MM.1S (cell line): Measurements from ENCODE around the gene ZCCHC7.

ENCODE experiments used
- DNase-seq: peaks from one replicate; pipeline ENCODE4 v3.0.0-alpha.2; 2015
- H2AFZ ChIP-seq: fragments of 300-600 bp; sonication (generic); 2 replicates; pipeline ENCODE4 v1.6.0; 2016; ENCODE audit warnings: antibody characterized with exemption, low read length
- H3F3A ChIP-seq: fragments of 300-600 bp; sonication (generic); 2 replicates; pipeline ENCODE4 v1.6.1; 2016; ENCODE audit warnings: mild to moderate bottlenecking, antibody characterized with exemption, low read length, moderate library complexity, mixed read lengths; ENCODE audit not compliant: insufficient read depth
- H3K27ac ChIP-seq: fragments of 300-600 bp; sonication (generic); 2 replicates; pipeline ENCODE4 v1.5.1; 2016; ENCODE audit warnings: mild to moderate bottlenecking, low read length
- H3K27me3 ChIP-seq: fragments of 300-600 bp; sonication (generic); replicated peaks from 2 replicates; pipeline ENCODE4 v1.6.0; 2016; ENCODE audit warnings: low read length; ENCODE audit not compliant: insufficient read depth
- H3K36me3 ChIP-seq: fragments of 300-600 bp; sonication (generic); replicated peaks from 2 replicates; pipeline ENCODE4 v1.6.1; 2016; ENCODE audit warnings: mild to moderate bottlenecking, low read length, mixed read lengths; ENCODE audit not compliant: insufficient read depth
- H3K4me1 ChIP-seq: fragments of 300-600 bp; sonication (generic); 2 replicates; pipeline ENCODE4 v1.6.1; 2016; ENCODE audit warnings: low read length, mixed read lengths
- H3K4me2 ChIP-seq: fragments of 300-600 bp; sonication (generic); 2 replicates; pipeline ENCODE4 v1.6.0; 2016; ENCODE audit warnings: low read depth, low read length
- H3K4me3 ChIP-seq: fragments of 300-600 bp; sonication (generic); 2 replicates; pipeline ENCODE4 v1.5.1; 2016; ENCODE audit warnings: low read length, mixed read lengths
- H3K79me2 ChIP-seq: fragments of 300-600 bp; sonication (generic); 2 replicates; pipeline ENCODE4 v1.6.1; 2016; ENCODE audit warnings: mixed run types, low read length, mixed read lengths
- H3K9ac ChIP-seq: fragments of 300-600 bp; sonication (generic); 2 replicates; pipeline ENCODE4 v1.6.1; 2016; ENCODE audit warnings: low read length, mixed read lengths
- H3K9me2 ChIP-seq: fragments of 300-600 bp; sonication (generic); replicated peaks from 2 replicates; pipeline ENCODE4 v1.6.1; 2016; ENCODE audit warnings: mild to moderate bottlenecking, low read length, mixed read lengths; ENCODE audit not compliant: insufficient read depth
- H3K9me3 ChIP-seq: fragments of 300-600 bp; sonication (generic); replicated peaks from 2 replicates; pipeline ENCODE4 v1.6.1; 2016; ENCODE audit warnings: mild to moderate bottlenecking, low read length, mixed read lengths; ENCODE audit not compliant: insufficient read depth
- H4K20me1 ChIP-seq: fragments of 300-600 bp; sonication (generic); 2 replicates; pipeline ENCODE4 v1.6.1; 2016; ENCODE audit warnings: mild to moderate bottlenecking, low read length, moderate library complexity, mixed read lengths; ENCODE audit not compliant: insufficient read depth
- EZH2 ChIP-seq: fragments of 300-600 bp; sonication (generic); optimal IDR thresholded peaks from 2 replicates; pipeline ENCODE3; 2017; ENCODE audit warnings: low read depth, mild to moderate bottlenecking, antibody characterized with exemption, low read length, mixed read lengths
- EZH2phosphoT487 ChIP-seq: fragments of 300-600 bp; sonication (generic); IDR thresholded peaks from 2 replicates; pipeline ENCODE4 v1.6.1; 2018; ENCODE audit warnings: antibody characterized with exemption, low read length
- TF ChIP-seq, protein P1 (sequence below): fragments of 300-600 bp; sonication (generic); IDR thresholded peaks from 2 replicates; pipeline ENCODE4 v1.5.1; 2016; ENCODE audit warnings: antibody characterized with exemption, low read length, mixed read lengths

ZCCHC7 gene

DNA sequence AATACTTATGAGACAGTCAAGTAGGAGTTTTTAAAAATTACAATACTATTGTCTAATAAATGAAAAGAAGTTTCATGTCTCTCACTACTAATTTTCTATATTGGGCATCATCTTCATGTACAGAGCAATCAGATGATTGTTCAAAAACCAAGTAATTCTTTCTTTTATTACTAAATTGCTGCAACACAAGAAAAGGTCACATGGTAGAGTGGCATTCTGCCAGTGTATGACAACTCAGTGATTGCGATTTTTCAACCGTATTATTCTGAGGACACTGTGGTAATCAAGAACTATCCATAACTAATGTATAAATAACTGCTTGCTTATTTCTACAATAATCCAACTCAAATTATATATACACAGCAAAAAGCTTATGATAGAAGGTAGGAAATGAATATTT is 205.4 kb downstream of the ZCCHC7 start:
- no peaks in the 10 kb centered on the region for H3K36me3 ChIP-seq
- TF ChIP-seq EZH2phosphoT487, result no peak
- TF ChIP-seq EZH2, result no peak
- H3K9ac ChIP-seq, result no peak overlapping the region
- no peaks in the 10 kb centered on the region for H3K4me1 ChIP-seq
- DNase-seq, result no peak
- no peak overlapping the region for H2AFZ ChIP-seq
- no peaks in the 10 kb centered on the region for H4K20me1 ChIP-seq
- no peaks in the 10 kb centered on the region for H3F3A ChIP-seq
- H3K4me2 ChIP-seq, result no peak overlapping the region
- no peaks in the 10 kb centered on the region for H3K9me3 ChIP-seq
- H3K79me2 ChIP-seq, result no peaks in the 10 kb centered on the region
- no peak overlapping the region for H3K27ac ChIP-seq
- no peak overlapping the region for H3K4me3 ChIP-seq
- no peaks in the 10 kb centered on the region for H3K27me3 ChIP-seq
- H3K9me2 ChIP-seq, result no peaks in the 10 kb centered on the region

DNA sequence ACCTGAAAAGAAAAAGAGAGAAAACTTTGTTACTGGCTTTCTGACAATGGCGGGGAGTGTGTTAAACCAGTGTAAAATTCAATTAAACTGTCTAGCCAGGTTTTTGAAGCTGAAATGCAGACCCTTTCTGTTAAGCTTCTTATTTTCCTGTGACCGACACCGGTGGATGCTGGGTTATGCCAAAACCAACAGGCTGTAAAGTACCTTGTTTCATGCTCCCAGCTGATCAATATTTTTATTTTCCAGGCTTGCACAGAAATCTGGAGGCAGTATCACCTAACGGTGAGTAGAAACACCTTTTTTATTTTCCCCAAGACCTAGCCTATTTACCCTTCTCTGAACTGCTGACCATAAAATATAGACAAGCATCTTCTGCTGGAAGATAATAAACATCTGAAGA is 207.2 kb downstream of the ZCCHC7 start:
- Histone ChIP-seq H4K20me1 (no peaks in the 10 kb centered on the region), H3K27me3 (no peaks in the 10 kb centered on the region), H3K9ac (no peak overlapping the region), H3K4me3 (no peak overlapping the region), H3K27ac (no peak overlapping the region), H3K9me3 (no peaks in the 10 kb centered on the region), H3K4me2 (no peak overlapping the region), H3K79me2 (no peaks in the 10 kb centered on the region), H2AFZ (no peak overlapping the region), H3K36me3 (no peaks in the 10 kb centered on the region), H3F3A (no peaks in the 10 kb centered on the region), H3K4me1 (no peaks in the 10 kb centered on the region), H3K9me2 (no peaks in the 10 kb centered on the region)
- TF ChIP-seq EZH2phosphoT487, result no peak
- TF ChIP-seq, protein P1, sequence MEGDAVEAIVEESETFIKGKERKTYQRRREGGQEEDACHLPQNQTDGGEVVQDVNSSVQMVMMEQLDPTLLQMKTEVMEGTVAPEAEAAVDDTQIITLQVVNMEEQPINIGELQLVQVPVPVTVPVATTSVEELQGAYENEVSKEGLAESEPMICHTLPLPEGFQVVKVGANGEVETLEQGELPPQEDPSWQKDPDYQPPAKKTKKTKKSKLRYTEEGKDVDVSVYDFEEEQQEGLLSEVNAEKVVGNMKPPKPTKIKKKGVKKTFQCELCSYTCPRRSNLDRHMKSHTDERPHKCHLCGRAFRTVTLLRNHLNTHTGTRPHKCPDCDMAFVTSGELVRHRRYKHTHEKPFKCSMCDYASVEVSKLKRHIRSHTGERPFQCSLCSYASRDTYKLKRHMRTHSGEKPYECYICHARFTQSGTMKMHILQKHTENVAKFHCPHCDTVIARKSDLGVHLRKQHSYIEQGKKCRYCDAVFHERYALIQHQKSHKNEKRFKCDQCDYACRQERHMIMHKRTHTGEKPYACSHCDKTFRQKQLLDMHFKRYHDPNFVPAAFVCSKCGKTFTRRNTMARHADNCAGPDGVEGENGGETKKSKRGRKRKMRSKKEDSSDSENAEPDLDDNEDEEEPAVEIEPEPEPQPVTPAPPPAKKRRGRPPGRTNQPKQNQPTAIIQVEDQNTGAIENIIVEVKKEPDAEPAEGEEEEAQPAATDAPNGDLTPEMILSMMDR, result no peak
- no peak for TF ChIP-seq EZH2
- no peak for DNase-seq

DNA sequence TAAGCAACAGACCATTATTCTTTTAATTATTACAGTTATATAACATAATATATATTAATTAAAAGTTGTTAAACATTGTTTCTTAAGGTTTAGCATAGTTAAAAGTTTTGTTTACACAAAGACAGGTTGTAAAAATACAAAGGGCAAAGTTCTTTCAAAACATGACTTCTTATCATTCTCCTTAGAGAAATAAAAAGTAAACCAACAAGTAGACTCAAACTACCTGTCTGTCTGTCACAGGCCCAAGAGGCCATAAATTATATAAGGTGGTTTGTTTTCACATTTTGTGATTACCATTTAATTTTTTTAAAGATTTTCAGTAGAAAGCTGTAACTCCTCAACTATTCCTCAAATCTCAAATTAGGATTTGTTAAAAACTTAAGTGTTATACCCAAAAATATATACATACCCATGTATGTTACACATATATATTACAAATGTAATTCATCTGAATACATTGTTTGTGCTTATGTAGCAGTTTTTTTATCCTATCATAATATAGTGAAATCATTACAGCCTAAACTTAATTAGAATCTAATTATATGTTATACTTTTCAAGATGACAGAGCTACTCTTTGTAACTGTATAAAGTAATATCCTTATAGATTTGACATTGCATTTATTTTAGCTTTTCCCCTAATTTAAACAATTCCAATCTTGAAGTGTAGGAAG is 208.3 kb downstream of the ZCCHC7 start:
- Histone ChIP-seq H3F3A (no peaks in the 10 kb centered on the region), H2AFZ (no peak overlapping the region), H4K20me1 (no peaks in the 10 kb centered on the region), H3K27ac (no peak overlapping the region), H3K4me1 (no peaks in the 10 kb centered on the region), H3K9me3 (no peaks in the 10 kb centered on the region), H3K9ac (no peak overlapping the region), H3K4me3 (no peak overlapping the region), H3K27me3 (no peaks in the 10 kb centered on the region), H3K4me2 (no peak overlapping the region), H3K79me2 (no peaks in the 10 kb centered on the region), H3K36me3 (no peaks in the 10 kb centered on the region), H3K9me2 (no peaks in the 10 kb centered on the region)
- TF ChIP-seq EZH2 (no peak), EZH2phosphoT487 (no peak)
- TF ChIP-seq, protein P1, result no peak
- DNase-seq, result no peak

DNA sequence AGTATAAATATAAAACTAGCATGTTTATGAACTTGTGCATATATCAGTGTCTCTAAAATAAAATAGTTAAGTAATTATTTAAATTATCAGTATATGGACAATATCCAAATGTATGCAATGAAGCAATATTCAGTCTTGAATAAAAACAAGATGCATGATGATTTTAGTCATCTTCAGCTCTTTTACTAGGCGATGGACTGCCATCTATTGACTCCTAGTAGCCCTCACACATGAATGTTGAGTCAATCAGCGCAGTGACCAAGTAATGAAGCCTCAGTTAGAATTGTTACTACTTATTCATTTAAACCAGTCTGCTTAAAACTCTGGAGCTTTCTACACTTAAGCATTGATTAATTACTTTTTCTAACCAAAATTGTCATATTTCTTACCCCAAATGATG is 209.2 kb downstream of the ZCCHC7 start:
- Histone ChIP-seq H2AFZ (no peak overlapping the region), H3K9me3 (no peaks in the 10 kb centered on the region), H3F3A (no peaks in the 10 kb centered on the region), H3K9me2 (no peaks in the 10 kb centered on the region), H3K36me3 (no peaks in the 10 kb centered on the region), H3K27ac (no peak overlapping the region), H4K20me1 (no peaks in the 10 kb centered on the region), H3K4me2 (no peak overlapping the region), H3K4me1 (no peaks in the 10 kb centered on the region), H3K4me3 (no peak overlapping the region), H3K9ac (no peak overlapping the region), H3K27me3 (no peaks in the 10 kb centered on the region), H3K79me2 (no peaks in the 10 kb centered on the region)
- TF ChIP-seq, protein P1, result peak; percentile 37
- TF ChIP-seq EZH2, result no peak
- TF ChIP-seq EZH2phosphoT487, result no peak
- DNase-seq, result peak; percentile 29
